ENCODE data around the gene SCN4B. TPM values are rescaled to one million over a fixed set of nuclear protein-coding genes. Genes with fewer than 3 reads are reported as not detected.

Gene SCN4B
- total and polyA plus RNA-seq, 2 of the 8 experiments (the other 6 are each of a cell fraction or from before 2014, with no cell fraction given): 2.8 to 4.9 TPM

DNA sequence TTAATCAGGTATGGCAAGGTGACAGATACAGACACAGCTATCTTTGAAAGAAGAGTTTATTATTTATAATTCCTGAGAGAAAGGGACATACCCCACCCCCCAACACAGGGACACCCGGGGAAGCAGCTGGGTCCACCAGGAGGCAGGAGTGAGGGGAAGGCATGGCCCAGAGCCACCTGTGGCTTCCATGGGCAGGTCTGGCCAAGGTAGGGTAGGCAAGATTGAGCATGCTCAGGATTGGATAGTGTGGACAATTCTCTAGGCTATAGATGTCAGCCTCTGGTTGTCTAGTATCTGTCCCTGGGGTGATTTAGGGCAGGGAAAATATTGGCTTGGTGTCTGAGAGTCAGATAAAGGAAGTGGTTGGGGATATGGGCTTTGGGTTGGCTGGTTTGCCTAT lies 38.4 kb downstream of the SCN4B start:
- no peak overlapping the region for H2BK120ac ChIP-seq (replicated peaks; ENCODE audit: low read depth, low read length)
- no peak overlapping the region for H4K8ac ChIP-seq (ENCODE audit: extremely low read depth, insufficient read depth, low read length)
- no peak overlapping the region for H2BK15ac ChIP-seq (ENCODE audit: low read length)
- H3K56ac ChIP-seq (replicated peaks; ENCODE audit: insufficient read length, low read depth, low read length): no peak overlapping the region
- no peaks in the 10 kb centered on the region for H3K79me1 ChIP-seq (ENCODE audit: low read depth, low read length)
- no peak overlapping the region for H3K4ac ChIP-seq (replicated peaks; ENCODE audit: insufficient read length, low read depth, low read length)
- no peak overlapping the region for H4K5ac ChIP-seq (ENCODE audit: insufficient read length, low read depth, low read length)
- no peak overlapping the region for H3K23ac ChIP-seq (ENCODE audit: insufficient read length)
- H3K9ac ChIP-seq (replicated peaks in 1 of 4; ENCODE audit: extremely low read depth in 1 of 4, low read depth in 3 of 4, low read length in 3 of 4): no peak overlapping the region
- ChIA-PET POLR2A (ENCODE audit: partially characterized antibody) (interaction anchor here (1.0 kb wide), 1 partner anchor 12 kb away, joined by 3 read pairs; no protein-coding TSS in a partner anchor), CTCF (ENCODE audit: partially characterized antibody) (interaction anchor here (0.9 to 2.1 kb wide), 10 partner anchors 10 to 163 kb away, joined by 3 to 7 read pairs (median 4); no protein-coding TSS in a partner anchor)
- no peaks in the 10 kb centered on the region for H3K9me3 ChIP-seq (ENCODE audit: insufficient read depth in 2 of 2, low read depth in 1 of 2, low read length in 1 of 2)
- no peaks in the 10 kb centered on the region for H3K36me3 ChIP-seq (ENCODE audit: control insufficient read depth in 2 of 4, insufficient read depth in 4 of 4, low read length in 3 of 4)
- H3K4me1 ChIP-seq (replicated peaks in 1 of 4; ENCODE audit: control insufficient read depth in 3 of 4, insufficient read depth in 4 of 4, low read length in 3 of 4): peaks cover 0 to 7% (median 2%) of the 10 kb centered on the region in 4 experiments; a peak in 2 of 7 replicates
- no peaks in the 10 kb centered on the region; a peak in 1 of 7 replicates for H3K27me3 ChIP-seq (replicated peaks in 1 of 4; ENCODE audit: control insufficient read depth in 3 of 4, extremely low read depth in 1 of 4, insufficient read depth in 3 of 4, low read length in 3 of 4)
- H2AK5ac ChIP-seq (ENCODE audit: low read depth, low read length): no peak overlapping the region
- no peak for TF ChIP-seq RNF2 (IDR thresholded peaks at IDR 0.05; ENCODE audit: borderline replicate concordance, low read depth, low read length, missing control alignments, poor library complexity, severe bottlenecking)
- no peak for TF ChIP-seq SP1 (IDR thresholded peaks at IDR 0.05; ENCODE audit: low read depth, low read length)
- TF ChIP-seq, protein P1, sequence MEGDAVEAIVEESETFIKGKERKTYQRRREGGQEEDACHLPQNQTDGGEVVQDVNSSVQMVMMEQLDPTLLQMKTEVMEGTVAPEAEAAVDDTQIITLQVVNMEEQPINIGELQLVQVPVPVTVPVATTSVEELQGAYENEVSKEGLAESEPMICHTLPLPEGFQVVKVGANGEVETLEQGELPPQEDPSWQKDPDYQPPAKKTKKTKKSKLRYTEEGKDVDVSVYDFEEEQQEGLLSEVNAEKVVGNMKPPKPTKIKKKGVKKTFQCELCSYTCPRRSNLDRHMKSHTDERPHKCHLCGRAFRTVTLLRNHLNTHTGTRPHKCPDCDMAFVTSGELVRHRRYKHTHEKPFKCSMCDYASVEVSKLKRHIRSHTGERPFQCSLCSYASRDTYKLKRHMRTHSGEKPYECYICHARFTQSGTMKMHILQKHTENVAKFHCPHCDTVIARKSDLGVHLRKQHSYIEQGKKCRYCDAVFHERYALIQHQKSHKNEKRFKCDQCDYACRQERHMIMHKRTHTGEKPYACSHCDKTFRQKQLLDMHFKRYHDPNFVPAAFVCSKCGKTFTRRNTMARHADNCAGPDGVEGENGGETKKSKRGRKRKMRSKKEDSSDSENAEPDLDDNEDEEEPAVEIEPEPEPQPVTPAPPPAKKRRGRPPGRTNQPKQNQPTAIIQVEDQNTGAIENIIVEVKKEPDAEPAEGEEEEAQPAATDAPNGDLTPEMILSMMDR (IDR thresholded peaks at IDR 0.05; ENCODE audit: control extremely low read depth in 1 of 3, insufficient read depth in 1 of 3, low read depth in 1 of 3, low read length in 3 of 3): peak in 2 of 3 experiments; percentile 13 to 44; a peak in 2 of 4 replicates
- TF ChIP-seq SUZ12 (IDR thresholded peaks at IDR 0.05; ENCODE audit: low read length): no peak
- no peak for TF ChIP-seq SIX5 (IDR thresholded peaks at IDR 0.05; ENCODE audit: low read depth, low read length)
- no peak for TF ChIP-seq POLR2A (IDR thresholded peaks at IDR 0.05; ENCODE audit: control extremely low read depth in 1 of 2, low read depth in 2 of 2, low read length in 2 of 2)
- H2BK20ac ChIP-seq (ENCODE audit: low read length): no peak overlapping the region
- no peak overlapping the region for H2AFZ ChIP-seq (ENCODE audit: low read length)
- WGBS, 2 experiments (ENCODE audit: extremely low coverage in 1 of 2, insufficient coverage in 1 of 2, insufficient read length in 1 of 2, insufficient replicate concordance in 2 of 2, low coverage in 1 of 2, low lambda C conversion rate in 2 of 2, missing lambda C conversion rate in 1 of 2): 64% methylated on average over 1 of the region's 1 CpG; no CpG with 5 or more reads in 1 of the 2 experiments
- H3K4me2 ChIP-seq (ENCODE audit: insufficient read depth in 1 of 2, low read depth in 2 of 2, low read length in 2 of 2): no peak overlapping the region
- no peak overlapping the region for H3K4me3 ChIP-seq (ENCODE audit: extremely low read depth in 1 of 4, insufficient read depth in 2 of 4, low read depth in 3 of 4, low read length in 4 of 4)
- H2BK12ac ChIP-seq (ENCODE audit: low read depth, low read length): no peak overlapping the region
- H3K23me2 ChIP-seq (ENCODE audit: low read depth, low read length): no peaks in the 10 kb centered on the region
- H3K79me2 ChIP-seq (ENCODE audit: control insufficient read depth in 1 of 2, insufficient read depth in 2 of 2, low read length in 2 of 2): no peaks in the 10 kb centered on the region
- FAIRE-seq (no peak), DNase-seq (ENCODE audit: low read depth in 1 of 2, low spot score in 2 of 2) (no peak)
- no peak overlapping the region; the same call in 1 of the 2 replicates for H3K18ac ChIP-seq (ENCODE audit: extremely low read depth, low read length)
- no peak overlapping the region for H3K27ac ChIP-seq (ENCODE audit: low read depth, low read length)
- H4K91ac ChIP-seq (replicated peaks; ENCODE audit: insufficient read length, low read length): no peak overlapping the region
- no peaks in the 10 kb centered on the region for H4K20me1 ChIP-seq (replicated peaks in 1 of 2; ENCODE audit: control insufficient read depth in 1 of 2, insufficient read depth in 2 of 2, low read length in 2 of 2)
- no peak overlapping the region for H3K14ac ChIP-seq (ENCODE audit: insufficient read length)
- H2BK5ac ChIP-seq (ENCODE audit: low read depth, low read length): no peak overlapping the region

All from H1 (cell line).